OCI-LY1 (cell line): ENCODE data around the gene LDLRAD3.

Source experiments
- H2AFZ ChIP-seq: fragments of 200-600 bp; sonication (generic), shearing (Covaris generic); 2 replicates; pipeline ENCODE4 v1.6.0; 2014; ENCODE audit warnings: antibody characterized with exemption, mild to moderate bottlenecking, low read length
- H3F3A ChIP-seq: fragments of 200-600 bp; sonication (generic), shearing (Covaris generic); 2 replicates; pipeline ENCODE4 v1.6.0; 2014; ENCODE audit warnings: mild to moderate bottlenecking, antibody characterized with exemption, low read length, moderate library complexity; ENCODE audit not compliant: insufficient read depth
- H3K27ac ChIP-seq: fragments of 200-600 bp; sonication (generic); 2 replicates; pipeline ENCODE4 v1.5.1; 2014; ENCODE audit warnings: low read length, mixed run types, mild to moderate bottlenecking, low read depth; ENCODE audit not compliant: poor library complexity, severe bottlenecking
- H3K27me3 ChIP-seq: fragments of 200-600 bp; sonication (generic); 2 replicates; pipeline ENCODE4 v1.6.0; 2014; ENCODE audit warnings: antibody characterized with exemption, mild to moderate bottlenecking, low read length, moderate library complexity; ENCODE audit not compliant: insufficient read depth
- H3K36me3 ChIP-seq: fragments of 200-600 bp; sonication (generic); 2 replicates; pipeline ENCODE4 v1.6.1; 2014; ENCODE audit warnings: mild to moderate bottlenecking, antibody characterized with exemption, low read length, moderate library complexity, mixed read lengths; ENCODE audit not compliant: insufficient read depth
- H3K4me1 ChIP-seq: fragments of 200-600 bp; sonication (generic); 2 replicates; pipeline ENCODE4 v1.5.1; 2014; ENCODE audit warnings: mild to moderate bottlenecking, low read length, moderate library complexity; ENCODE audit not compliant: insufficient read depth, severe bottlenecking
- H3K4me2 ChIP-seq: fragments of 200-600 bp; sonication (generic), shearing (Covaris generic); 2 replicates; pipeline ENCODE4 v1.6.1; 2014; ENCODE audit warnings: low read length
- H3K4me3 ChIP-seq: fragments of 200-600 bp; sonication (generic); 2 replicates; pipeline ENCODE4 v1.5.1; 2014; ENCODE audit warnings: low read length, low read depth, mild to moderate bottlenecking, mixed read lengths; ENCODE audit not compliant: poor library complexity, severe bottlenecking
- H3K79me2 ChIP-seq: fragments of 200-600 bp; shearing (Covaris generic); 2 replicates; pipeline ENCODE4 v1.6.1; 2016; ENCODE audit warnings: mixed run types, low read length, mixed read lengths; ENCODE audit not compliant: insufficient read depth
- H3K9ac ChIP-seq: fragments of 200-600 bp; sonication (generic), shearing (Covaris generic); 2 replicates; pipeline ENCODE4 v1.6.1; 2014; ENCODE audit warnings: mild to moderate bottlenecking, low read length, mixed read lengths
- H3K9me2 ChIP-seq: fragments of 200-600 bp; sonication (generic), shearing (Covaris generic); 2 replicates; pipeline ENCODE4 v1.6.1; 2014; ENCODE audit warnings: low read depth, mild to moderate bottlenecking, low read length, mixed read lengths
- H3K9me3 ChIP-seq: fragments of 200-600 bp; shearing (Covaris generic); 2 replicates; pipeline ENCODE4 v1.6.1; 2014; ENCODE audit warnings: low read length, mixed read lengths
- H4K20me1 ChIP-seq: fragments of 200-600 bp; sonication (generic), shearing (Covaris generic); 2 replicates; pipeline ENCODE4 v1.6.0; 2016; ENCODE audit warnings: mild to moderate bottlenecking, low read length; ENCODE audit not compliant: insufficient read depth
- CTCF ChIP-seq: fragments of 200-600 bp; sonication (generic), shearing (Covaris generic); IDR thresholded peaks from 2 replicates; pipeline ENCODE4 v1.5.1; 2017; ENCODE audit warnings: mild to moderate bottlenecking, antibody characterized with exemption, low read length, moderate library complexity, mixed read lengths
- EZH2 ChIP-seq: fragments of 200-600 bp; sonication (generic), shearing (Covaris generic); IDR thresholded peaks from 2 replicates; pipeline ENCODE4 v1.8.0; 2017; ENCODE audit warnings: borderline replicate concordance, mixed run types, mild to moderate bottlenecking, antibody characterized with exemption, low read length, moderate library complexity, mixed read lengths

LDLRAD3 gene

GRCh38 chr11:36193290-36193619, 249.4 kb downstream of the LDLRAD3 start:
- no peaks in the 10 kb centered on the region for H3K36me3 ChIP-seq
- no peak overlapping the region for H3K9ac ChIP-seq
- H3K4me2 ChIP-seq, result no peak overlapping the region
- no peaks in the 10 kb centered on the region for H3K27me3 ChIP-seq
- H3F3A ChIP-seq, result no peaks in the 10 kb centered on the region
- H3K79me2 ChIP-seq, result no peaks in the 10 kb centered on the region
- H3K4me3 ChIP-seq, result no peak overlapping the region
- no peaks in the 10 kb centered on the region for H3K9me3 ChIP-seq
- H4K20me1 ChIP-seq, result no peaks in the 10 kb centered on the region
- H3K4me1 ChIP-seq, result no peaks in the 10 kb centered on the region
- H2AFZ ChIP-seq, result no peak overlapping the region
- H3K9me2 ChIP-seq, result no peaks in the 10 kb centered on the region
- TF ChIP-seq EZH2 (no peak), CTCF (no peak)
- no peak overlapping the region for H3K27ac ChIP-seq

- TF ChIP-seq EZH2 (no peak), CTCF (no peak)
- no peak overlapping the region for H2AFZ ChIP-seq
- no peaks in the 10 kb centered on the region for H4K20me1 ChIP-seq
- no peak overlapping the region for H3K4me2 ChIP-seq
- H3F3A ChIP-seq, result no peaks in the 10 kb centered on the region
- no peaks in the 10 kb centered on the region for H3K9me2 ChIP-seq
- H3K9me3 ChIP-seq, result no peaks in the 10 kb centered on the region
- H3K4me1 ChIP-seq, result no peaks in the 10 kb centered on the region
- no peaks in the 10 kb centered on the region for H3K27me3 ChIP-seq
- no peak overlapping the region for H3K27ac ChIP-seq
- no peak overlapping the region for H3K4me3 ChIP-seq
- H3K79me2 ChIP-seq, result no peaks in the 10 kb centered on the region
- no peak overlapping the region for H3K9ac ChIP-seq
- H3K36me3 ChIP-seq, result no peaks in the 10 kb centered on the region
These were observed 249.9 kb downstream of the LDLRAD3 start for GRCh38 chr11:36193721-36194120.

- TF ChIP-seq EZH2 (no peak), CTCF (no peak)
- Histone ChIP-seq H3K36me3 (no peaks in the 10 kb centered on the region), H3K27me3 (no peaks in the 10 kb centered on the region), H3K9ac (no peak overlapping the region), H3K79me2 (no peaks in the 10 kb centered on the region), H3K4me3 (no peak overlapping the region), H3K9me2 (no peaks in the 10 kb centered on the region), H3K4me2 (no peak overlapping the region), H3K9me3 (no peaks in the 10 kb centered on the region), H4K20me1 (no peaks in the 10 kb centered on the region), H3K4me1 (no peaks in the 10 kb centered on the region), H3F3A (no peaks in the 10 kb centered on the region), H2AFZ (no peak overlapping the region), H3K27ac (no peak overlapping the region)
These were observed 251.9 kb downstream of the LDLRAD3 start for GRCh38 chr11:36195496-36196354.
